Testis (tissue), 2 donors: ENCODE results near the gene LIM2.

Experiments
- POLR2A ChIP-seq: fragments of 450-650 bp; IDR thresholded peaks from one replicate; pipeline ENCODE4 v1.6.1; 2017; ENCODE audit warnings: antibody characterized with exemption, mild to moderate bottlenecking, moderate library complexity
- TF ChIP-seq, protein P1 (sequence below), 3 experiments: fragments of 450-650 bp in 2 of 3; fragments of 200-600 bp in 1 of 3; sonication (generic) in 1 of 3; IDR thresholded peaks; one replicate each; pipeline ENCODE4 v1.5.1; 2016 to 2019; ENCODE audit warnings: antibody characterized with exemption in 3 of 3, mild to moderate bottlenecking in 2 of 3, moderate library complexity in 1 of 3

DNA sequence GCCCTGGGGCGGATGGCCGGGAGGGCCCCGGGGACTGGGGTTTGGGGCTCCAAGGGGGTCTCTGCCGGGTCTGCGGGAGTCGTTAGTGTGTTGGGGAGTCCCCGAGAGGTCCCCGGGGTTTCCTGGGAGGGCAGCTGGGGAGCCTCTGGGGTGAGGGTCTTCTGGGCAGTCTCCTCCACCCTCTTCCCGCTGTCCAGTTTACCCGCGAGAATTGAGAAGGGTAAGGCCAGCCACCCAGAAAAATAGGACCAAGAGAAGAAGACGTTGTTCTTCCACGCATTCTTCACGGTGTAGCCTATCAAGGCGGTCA, 20.6 kb downstream of the LIM2 start:
- TF ChIP-seq, protein P1, sequence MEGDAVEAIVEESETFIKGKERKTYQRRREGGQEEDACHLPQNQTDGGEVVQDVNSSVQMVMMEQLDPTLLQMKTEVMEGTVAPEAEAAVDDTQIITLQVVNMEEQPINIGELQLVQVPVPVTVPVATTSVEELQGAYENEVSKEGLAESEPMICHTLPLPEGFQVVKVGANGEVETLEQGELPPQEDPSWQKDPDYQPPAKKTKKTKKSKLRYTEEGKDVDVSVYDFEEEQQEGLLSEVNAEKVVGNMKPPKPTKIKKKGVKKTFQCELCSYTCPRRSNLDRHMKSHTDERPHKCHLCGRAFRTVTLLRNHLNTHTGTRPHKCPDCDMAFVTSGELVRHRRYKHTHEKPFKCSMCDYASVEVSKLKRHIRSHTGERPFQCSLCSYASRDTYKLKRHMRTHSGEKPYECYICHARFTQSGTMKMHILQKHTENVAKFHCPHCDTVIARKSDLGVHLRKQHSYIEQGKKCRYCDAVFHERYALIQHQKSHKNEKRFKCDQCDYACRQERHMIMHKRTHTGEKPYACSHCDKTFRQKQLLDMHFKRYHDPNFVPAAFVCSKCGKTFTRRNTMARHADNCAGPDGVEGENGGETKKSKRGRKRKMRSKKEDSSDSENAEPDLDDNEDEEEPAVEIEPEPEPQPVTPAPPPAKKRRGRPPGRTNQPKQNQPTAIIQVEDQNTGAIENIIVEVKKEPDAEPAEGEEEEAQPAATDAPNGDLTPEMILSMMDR (IDR thresholded peaks at IDR 0.05): no peak
- TF ChIP-seq POLR2A: peak; percentile 91
